K562 (cell line): ENCODE results near the gene TIMM22. TPM values are rescaled to one million over a fixed set of nuclear protein-coding genes. Genes with fewer than 3 reads are reported as not detected.

Experiments used
- ATAC-seq: fragments of 200-7000 bp; cut with Tn5 transposase; 3 replicates; pipeline ENCODE4 v1.9.1; 2020; ENCODE audit warnings: moderate library complexity
- BruUV-seq: library from RNA; stranded (reverse); fragments of 400-500 nt; replicated peaks from 2 replicates; lab custom pipeline; 2021; lab: Mats Ljungman, UMichigan
- CTCF ChIA-PET: fragments of 300-600 bp; formaldehyde crosslinking; extraction: SDS; loops from one replicate; lab custom pipeline; 2021; ENCODE audit warnings: low intra/inter-chr PET ratio; lab: Yijun Ruan, JAX
- POLR2A ChIA-PET: fragments of 300-600, 350-650 bp; sonication (Branson Sonifier 250); formaldehyde crosslinking; extraction: SDS; loops from one replicate; lab custom pipeline; 2021; ENCODE audit warnings: antibody characterized with exemption, inconsistent platforms; lab: Yijun Ruan, JAX
- DNase-seq, 4 experiments: peaks; one replicate each; pipeline versions ENCODE4 v3.0.0 to v3.0.0-alpha.2; 2011 to 2018; ENCODE audit warnings: low spot score in 3 of 4, mixed read lengths in 3 of 4; ENCODE audit errors: extremely low read depth in 1 of 4
- FAIRE-seq: peaks from 2 replicates; lab custom pipeline; 2011; peaks lifted over from hg19 to GRCh38; lab: Jason Lieb, UNC
- H2AFZ ChIP-seq: 2 replicates; pipeline ENCODE4 v1.6.0; 2011; ENCODE audit warnings: low read depth, low read length, control low read depth, inconsistent platforms
- H3K27ac ChIP-seq: fragments of 200-600 bp; 3 replicates; pipeline ENCODE4 v1.8.0; 2011; ENCODE audit warnings: low read depth, mild to moderate bottlenecking, control low read depth, inconsistent platforms, low read length, moderate library complexity, mixed read lengths; ENCODE audit errors: extremely low read depth
- H3K27me3 ChIP-seq, 2 experiments: fragments of 300-600 bp in 1 of 2; 2 replicates in 1 of 2; 3 replicates in 1 of 2; pipeline versions ENCODE4 v1.6.0 to v1.8.0; 2011; ENCODE audit warnings: inconsistent platforms in 2 of 2, low read length in 2 of 2, mild to moderate bottlenecking in 1 of 2, mixed read lengths in 1 of 2, moderate library complexity in 1 of 2; ENCODE audit not compliant: control insufficient read depth in 2 of 2, insufficient read depth in 2 of 2
- H3K36me3 ChIP-seq: fragments of 300-600 bp; 3 replicates; pipeline ENCODE4 v1.8.0; 2011; ENCODE audit warnings: mild to moderate bottlenecking, low read length, inconsistent platforms; ENCODE audit not compliant: control insufficient read depth, insufficient read depth
- H3K4me1 ChIP-seq, 2 experiments: fragments of 200-600 bp in 1 of 2; replicated peaks in 1 of 2; 2 replicates in 1 of 2; 3 replicates in 1 of 2; pipeline versions ENCODE4 v1.5.1 to v1.8.0; 2011; ENCODE audit warnings: inconsistent platforms in 2 of 2, low read length in 2 of 2, mild to moderate bottlenecking in 1 of 2, mixed read lengths in 1 of 2, moderate library complexity in 1 of 2; ENCODE audit not compliant: control insufficient read depth in 2 of 2, insufficient read depth in 2 of 2
- H3K4me2 ChIP-seq: 2 replicates; pipeline ENCODE4 v1.6.1; 2011; ENCODE audit warnings: low read length, control low read depth, inconsistent platforms, mixed read lengths; ENCODE audit not compliant: insufficient read depth
- H3K4me3 ChIP-seq: fragments of 200-600 bp; sonication (generic), shearing (Covaris generic); 2 replicates; pipeline ENCODE4 v1.5.1; 2016; ENCODE audit warnings: control low read depth, inconsistent platforms
- H3K79me2 ChIP-seq: fragments of 200-600 bp; 3 replicates; pipeline ENCODE4 v1.8.0; 2011; ENCODE audit warnings: low read length, inconsistent platforms; ENCODE audit not compliant: control insufficient read depth, insufficient read depth
- H3K9ac ChIP-seq, 2 experiments: 2 replicates each; pipeline versions ENCODE4 v1.6.0 to v1.6.1; 2011; ENCODE audit warnings: low read depth in 2 of 2, low read length in 2 of 2, control low read depth in 1 of 2, inconsistent platforms in 1 of 2, mild to moderate bottlenecking in 1 of 2, mixed read lengths in 1 of 2; ENCODE audit not compliant: insufficient read depth in 1 of 2
- H3K9me1 ChIP-seq: one replicate; pipeline ENCODE4 v1.6.0; 2011; ENCODE audit warnings: inconsistent platforms, mild to moderate bottlenecking, low read length, moderate library complexity; ENCODE audit not compliant: control insufficient read depth, insufficient read depth
- H3K9me3 ChIP-seq: replicated peaks from 2 replicates; pipeline ENCODE4 v1.5.1; 2011; ENCODE audit warnings: low read depth, low read length, inconsistent platforms; ENCODE audit not compliant: control insufficient read depth, insufficient read depth
- H4K20me1 ChIP-seq: replicated peaks from 2 replicates; pipeline ENCODE4 v1.6.1; 2011; ENCODE audit warnings: low read length, inconsistent platforms, mixed read lengths; ENCODE audit not compliant: control insufficient read depth, insufficient read depth
- NCOA6 ChIP-seq: fragments of 450-650 bp; IDR thresholded peaks from 2 replicates; pipeline ENCODE4 v1.6.1; 2017; ENCODE audit warnings: mild to moderate bottlenecking
- SRSF3 ChIP-seq: fragments of 200-400 bp; formaldehyde crosslinking; IDR thresholded peaks from 2 replicates; pipeline ENCODE4 v1.6.1; 2016; ENCODE audit warnings: mild to moderate bottlenecking, low read length, moderate library complexity; ENCODE audit not compliant: insufficient read depth
- TEAD2 ChIP-seq: fragments of 450-650 bp; IDR thresholded peaks from 2 replicates; pipeline ENCODE4 v1.6.1; 2016; ENCODE audit warnings: missing genetic modification characterization, control low read depth, missing compliant biosample characterization
- U2AF1 ChIP-seq: fragments of 200-400 bp; formaldehyde crosslinking; optimal IDR thresholded peaks from 2 replicates; pipeline ENCODE3; 2017; ENCODE audit warnings: mild to moderate bottlenecking, low read depth, low read length, moderate library complexity
- ZNF121 ChIP-seq: sonication (generic); formaldehyde crosslinking; conservative IDR thresholded peaks from 2 replicates; pipeline ENCODE4 v1.8.0; 2022; ENCODE audit warnings: missing genetic modification reagents
- ZNF586 ChIP-seq: fragments of 450-650 bp; formaldehyde crosslinking; conservative IDR thresholded peaks from 2 replicates; pipeline ENCODE4 v1.4.0; 2020; ENCODE audit warnings: mild to moderate bottlenecking, moderate library complexity
- ZZZ3 ChIP-seq: fragments of 450-650 bp; IDR thresholded peaks from 2 replicates; pipeline ENCODE4 v1.6.1; 2016; ENCODE audit warnings: antibody characterized with exemption, mild to moderate bottlenecking, moderate library complexity
- WGBS: fragments of 100-300 bp; shearing (Covaris generic); methylation state at CpG from one replicate; pipeline ENCODE4 v1.1.6; 2016; ENCODE audit warnings: low coverage, mixed read lengths; ENCODE audit not compliant: insufficient coverage; ENCODE audit errors: missing lambda C conversion rate; 5-methylcytosine and 5-hydroxymethylcytosine counted together
- in situ Hi-C: fragments of 300-500 bp; cut with MboI; formaldehyde crosslinking; loops from 4 replicates; pipeline ENCODE4 v1.15.0; 2018; ENCODE audit warnings: inconsistent platforms, mixed read lengths
- intact Hi-C: fragments of 100-400 bp; cut with micrococcal nuclease; formaldehyde crosslinking; loops from 2 replicates; pipeline ENCODE4 v1.14.2; 2022
- polyA plus RNA-seq, 8 experiments: library from polyadenylated mRNA; depleted of rRNA in 4 of 8; stranded (reverse) in 5 of 8; unstranded in 3 of 8; fragments of >200 nt; fragmentation: Nextera tagmentation in 2 of 8; fragmentation: Illumina TruSeq in 1 of 8; extraction: Ambion mirVana in 2 of 8; extraction: Trizol in 1 of 8; gene quantifications; 2 replicates each; pipeline versions ENCODE4 v1.2.1 to v1.2.3, GENCODE V29; 2011 to 2014; ENCODE audit warnings: inconsistent platforms in 1 of 8, missing spikeins in 1 of 8
- total RNA-seq, 7 experiments: library from RNA; depleted of rRNA in 6 of 7; stranded (reverse); fragments of >200 nt in 6 of 7; fragmentation: Illumina TruSeq in 2 of 7; extraction: Trizol in 2 of 7; gene quantifications; 2 replicates each; pipeline versions ENCODE4 v1.2.1 to v1.2.3, GENCODE V29; 2011 to 2021; ENCODE audit warnings: low replicate concordance in 1 of 7
- TF ChIP-seq, protein P1 (sequence below): sonication (generic); formaldehyde crosslinking; IDR thresholded peaks from 2 replicates; pipeline ENCODE4 v1.8.1; 2023; ENCODE audit warnings: mild to moderate bottlenecking, missing genetic modification reagents
- TF ChIP-seq, protein P2 (sequence below): fragments of 450-650 bp; IDR thresholded peaks from 2 replicates; pipeline ENCODE4 v1.6.1; 2017; ENCODE audit warnings: antibody characterized with exemption, mild to moderate bottlenecking
- TF ChIP-seq, protein P3 (sequence below): fragments of 450-650 bp; IDR thresholded peaks from 2 replicates; pipeline ENCODE4 v1.6.1; 2018; ENCODE audit warnings: mild to moderate bottlenecking, low read depth; ENCODE audit not compliant: partially characterized antibody
- TF ChIP-seq, protein P4 (sequence below): sonication (generic); formaldehyde crosslinking; IDR thresholded peaks from 2 replicates; pipeline ENCODE4 v1.8.1; 2023; ENCODE audit warnings: mild to moderate bottlenecking, missing genetic modification reagents
- TF ChIP-seq, protein P5 (sequence below): fragments of 450-650 bp; IDR thresholded peaks from one replicate; pipeline ENCODE4 v1.6.1; 2018; ENCODE audit warnings: mild to moderate bottlenecking, moderate library complexity; ENCODE audit not compliant: partially characterized antibody

TIMM22 gene
- total and polyA plus RNA-seq, 9 of the 15 experiments (the other 6 are each of a cell fraction or from before 2014, with no cell fraction given), result 5.9 to 14.1 (median 10.3) TPM

DNA sequence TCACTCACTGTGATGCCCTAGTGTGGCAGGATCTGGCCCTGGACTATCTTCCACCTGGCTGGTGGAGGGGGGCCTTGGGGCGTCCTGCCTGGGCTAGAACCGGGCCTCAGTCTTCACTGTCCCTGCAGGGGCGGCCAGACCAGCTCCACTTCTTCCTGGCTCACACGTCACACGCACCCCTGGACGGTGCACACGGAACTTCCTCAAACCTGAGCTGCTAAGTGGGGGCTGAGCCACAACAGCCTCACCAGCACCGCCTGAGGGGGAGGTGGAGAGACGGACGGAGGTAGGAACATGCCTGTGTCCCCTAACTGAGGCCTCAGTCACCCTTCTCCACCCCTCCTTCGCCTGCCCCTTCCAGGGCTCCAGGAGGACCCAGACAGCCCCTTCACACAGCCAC, 36.6 kb downstream of the TIMM22 start:
- H2AFZ ChIP-seq, result no peak overlapping the region
- no peak for ATAC-seq
- POLR2A ChIA-PET, result interaction anchor here (1.0 kb wide), 1 partner anchor 10 kb away, joined by 4 read pairs; no protein-coding TSS in a partner anchor
- TF ChIP-seq SRSF3, result no peak
- TF ChIP-seq ZZZ3, result no peak
- no peak for TF ChIP-seq TEAD2 (tag)
- no peak for TF ChIP-seq ZNF121 (CRISPR knock-in tag)
- TF ChIP-seq, protein P1, sequence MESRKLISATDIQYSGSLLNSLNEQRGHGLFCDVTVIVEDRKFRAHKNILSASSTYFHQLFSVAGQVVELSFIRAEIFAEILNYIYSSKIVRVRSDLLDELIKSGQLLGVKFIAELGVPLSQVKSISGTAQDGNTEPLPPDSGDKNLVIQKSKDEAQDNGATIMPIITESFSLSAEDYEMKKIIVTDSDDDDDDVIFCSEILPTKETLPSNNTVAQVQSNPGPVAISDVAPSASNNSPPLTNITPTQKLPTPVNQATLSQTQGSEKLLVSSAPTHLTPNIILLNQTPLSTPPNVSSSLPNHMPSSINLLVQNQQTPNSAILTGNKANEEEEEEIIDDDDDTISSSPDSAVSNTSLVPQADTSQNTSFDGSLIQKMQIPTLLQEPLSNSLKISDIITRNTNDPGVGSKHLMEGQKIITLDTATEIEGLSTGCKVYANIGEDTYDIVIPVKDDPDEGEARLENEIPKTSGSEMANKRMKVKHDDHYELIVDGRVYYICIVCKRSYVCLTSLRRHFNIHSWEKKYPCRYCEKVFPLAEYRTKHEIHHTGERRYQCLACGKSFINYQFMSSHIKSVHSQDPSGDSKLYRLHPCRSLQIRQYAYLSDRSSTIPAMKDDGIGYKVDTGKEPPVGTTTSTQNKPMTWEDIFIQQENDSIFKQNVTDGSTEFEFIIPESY (CRISPR knock-in tag), result no peak
- TF ChIP-seq, protein P2, sequence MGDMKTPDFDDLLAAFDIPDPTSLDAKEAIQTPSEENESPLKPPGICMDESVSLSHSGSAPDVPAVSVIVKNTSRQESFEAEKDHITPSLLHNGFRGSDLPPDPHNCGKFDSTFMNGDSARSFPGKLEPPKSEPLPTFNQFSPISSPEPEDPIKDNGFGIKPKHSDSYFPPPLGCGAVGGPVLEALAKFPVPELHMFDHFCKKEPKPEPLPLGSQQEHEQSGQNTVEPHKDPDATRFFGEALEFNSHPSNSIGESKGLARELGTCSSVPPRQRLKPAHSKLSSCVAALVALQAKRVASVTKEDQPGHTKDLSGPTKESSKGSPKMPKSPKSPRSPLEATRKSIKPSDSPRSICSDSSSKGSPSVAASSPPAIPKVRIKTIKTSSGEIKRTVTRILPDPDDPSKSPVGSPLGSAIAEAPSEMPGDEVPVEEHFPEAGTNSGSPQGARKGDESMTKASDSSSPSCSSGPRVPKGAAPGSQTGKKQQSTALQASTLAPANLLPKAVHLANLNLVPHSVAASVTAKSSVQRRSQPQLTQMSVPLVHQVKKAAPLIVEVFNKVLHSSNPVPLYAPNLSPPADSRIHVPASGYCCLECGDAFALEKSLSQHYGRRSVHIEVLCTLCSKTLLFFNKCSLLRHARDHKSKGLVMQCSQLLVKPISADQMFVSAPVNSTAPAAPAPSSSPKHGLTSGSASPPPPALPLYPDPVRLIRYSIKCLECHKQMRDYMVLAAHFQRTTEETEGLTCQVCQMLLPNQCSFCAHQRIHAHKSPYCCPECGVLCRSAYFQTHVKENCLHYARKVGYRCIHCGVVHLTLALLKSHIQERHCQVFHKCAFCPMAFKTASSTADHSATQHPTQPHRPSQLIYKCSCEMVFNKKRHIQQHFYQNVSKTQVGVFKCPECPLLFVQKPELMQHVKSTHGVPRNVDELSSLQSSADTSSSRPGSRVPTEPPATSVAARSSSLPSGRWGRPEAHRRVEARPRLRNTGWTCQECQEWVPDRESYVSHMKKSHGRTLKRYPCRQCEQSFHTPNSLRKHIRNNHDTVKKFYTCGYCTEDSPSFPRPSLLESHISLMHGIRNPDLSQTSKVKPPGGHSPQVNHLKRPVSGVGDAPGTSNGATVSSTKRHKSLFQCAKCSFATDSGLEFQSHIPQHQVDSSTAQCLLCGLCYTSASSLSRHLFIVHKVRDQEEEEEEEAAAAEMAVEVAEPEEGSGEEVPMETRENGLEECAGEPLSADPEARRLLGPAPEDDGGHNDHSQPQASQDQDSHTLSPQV, result no peak
- no peak for TF ChIP-seq U2AF1
- TF ChIP-seq, protein P3, sequence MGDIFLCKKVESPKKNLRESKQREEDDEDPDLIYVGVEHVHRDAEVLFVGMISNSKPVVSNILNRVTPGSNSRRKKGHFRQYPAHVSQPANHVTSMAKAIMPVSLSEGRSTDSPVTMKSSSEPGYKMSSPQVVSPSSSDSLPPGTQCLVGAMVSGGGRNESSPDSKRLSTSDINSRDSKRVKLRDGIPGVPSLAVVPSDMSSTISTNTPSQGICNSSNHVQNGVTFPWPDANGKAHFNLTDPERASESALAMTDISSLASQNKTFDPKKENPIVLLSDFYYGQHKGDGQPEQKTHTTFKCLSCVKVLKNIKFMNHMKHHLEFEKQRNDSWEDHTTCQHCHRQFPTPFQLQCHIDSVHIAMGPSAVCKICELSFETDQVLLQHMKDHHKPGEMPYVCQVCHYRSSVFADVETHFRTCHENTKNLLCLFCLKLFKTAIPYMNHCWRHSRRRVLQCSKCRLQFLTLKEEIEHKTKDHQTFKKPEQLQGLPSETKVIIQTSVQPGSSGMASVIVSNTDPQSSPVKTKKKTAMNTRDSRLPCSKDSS, result no peak
- TF ChIP-seq NCOA6, result no peak
- TF ChIP-seq, protein P4, sequence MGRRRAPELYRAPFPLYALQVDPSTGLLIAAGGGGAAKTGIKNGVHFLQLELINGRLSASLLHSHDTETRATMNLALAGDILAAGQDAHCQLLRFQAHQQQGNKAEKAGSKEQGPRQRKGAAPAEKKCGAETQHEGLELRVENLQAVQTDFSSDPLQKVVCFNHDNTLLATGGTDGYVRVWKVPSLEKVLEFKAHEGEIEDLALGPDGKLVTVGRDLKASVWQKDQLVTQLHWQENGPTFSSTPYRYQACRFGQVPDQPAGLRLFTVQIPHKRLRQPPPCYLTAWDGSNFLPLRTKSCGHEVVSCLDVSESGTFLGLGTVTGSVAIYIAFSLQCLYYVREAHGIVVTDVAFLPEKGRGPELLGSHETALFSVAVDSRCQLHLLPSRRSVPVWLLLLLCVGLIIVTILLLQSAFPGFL, result no peak
- TF ChIP-seq ZNF586, result no peak
- TF ChIP-seq, protein P5, sequence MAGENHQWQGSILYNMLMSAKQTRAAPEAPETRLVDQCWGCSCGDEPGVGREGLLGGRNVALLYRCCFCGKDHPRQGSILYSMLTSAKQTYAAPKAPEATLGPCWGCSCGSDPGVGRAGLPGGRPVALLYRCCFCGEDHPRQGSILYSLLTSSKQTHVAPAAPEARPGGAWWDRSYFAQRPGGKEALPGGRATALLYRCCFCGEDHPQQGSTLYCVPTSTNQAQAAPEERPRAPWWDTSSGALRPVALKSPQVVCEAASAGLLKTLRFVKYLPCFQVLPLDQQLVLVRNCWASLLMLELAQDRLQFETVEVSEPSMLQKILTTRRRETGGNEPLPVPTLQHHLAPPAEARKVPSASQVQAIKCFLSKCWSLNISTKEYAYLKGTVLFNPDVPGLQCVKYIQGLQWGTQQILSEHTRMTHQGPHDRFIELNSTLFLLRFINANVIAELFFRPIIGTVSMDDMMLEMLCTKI, result no peak

More for the DNA sequence above, 36.6 kb downstream of the TIMM22 start:
- Histone ChIP-seq H3K27me3 (peaks cover 5 to 62% of the 10 kb centered on the region in 2 experiments; a peak in 4 of 5 replicates), H3K27ac (no peak overlapping the region), H3K4me2 (no peak overlapping the region), H3K9me3 (no peaks in the 10 kb centered on the region), H3K9ac (no peak overlapping the region), H3K9me1 (no peaks in the 10 kb centered on the region), H3K36me3 (no peaks in the 10 kb centered on the region), H3K79me2 (no peaks in the 10 kb centered on the region), H3K4me1 (peaks cover 0 to 4% of the 10 kb centered on the region in 2 experiments; a peak in 2 of 5 replicates), H4K20me1 (peaks cover 11% of the 10 kb centered on the region; the same call in 1 of the 2 replicates), H3K4me3 (no peak overlapping the region)
- WGBS, result 0% methylated on average over 7 of the region's 11 CpGs
- in situ Hi-C loops, result no loop called here
- no peak for DNase-seq
- intact Hi-C loops, result no loop called here
- no TSS peak for BruUV-seq
- CTCF ChIA-PET, result no interaction called here
- FAIRE-seq, result no peak
